Spleen (tissue), 7 donors: ENCODE measurements around the gene APOBEC4.

Source experiments
- POLR2A ChIP-seq, 3 donors: fragments of 450-650 bp; IDR thresholded peaks; one replicate each; pipeline ENCODE4 v1.5.1; 2017; ENCODE audit warnings: antibody characterized with exemption in 3 of 3, mild to moderate bottlenecking in 1 of 3
- POLR2AphosphoS5 ChIP-seq, 3 donors: sonication (generic); formaldehyde crosslinking; IDR thresholded peaks; one replicate each; pipeline ENCODE4 v1.5.1; 2017; ENCODE audit warnings: antibody characterized with exemption in 3 of 3
- TF ChIP-seq, protein P1 (sequence below), 11 experiments: fragments of 200-600 bp in 7 of 11; fragments of 450-650 bp in 4 of 11; sonication (generic) in 4 of 11; IDR thresholded peaks in 8 of 11; conservative IDR thresholded peaks in 3 of 11; 1 replicate in 7 of 11; 2 replicates in 4 of 11; pipeline versions ENCODE4 v1.4.0 to v1.8.0; 2016 to 2021; ENCODE audit warnings: antibody characterized with exemption in 11 of 11, inconsistent platforms in 4 of 11, mild to moderate bottlenecking in 1 of 11
- donor health status: DM: no; HTN: no; CAD: no; lungs with moderate emphysema.
- donor health status: DM: no; HTN: no; CAD: no.
- donor health status: DM: no; HTN: no; CAD: no.

GRCh38 chr1:183675883-183676585 is 22.9 kb upstream of the APOBEC4 start:
- TF ChIP-seq, protein P1, sequence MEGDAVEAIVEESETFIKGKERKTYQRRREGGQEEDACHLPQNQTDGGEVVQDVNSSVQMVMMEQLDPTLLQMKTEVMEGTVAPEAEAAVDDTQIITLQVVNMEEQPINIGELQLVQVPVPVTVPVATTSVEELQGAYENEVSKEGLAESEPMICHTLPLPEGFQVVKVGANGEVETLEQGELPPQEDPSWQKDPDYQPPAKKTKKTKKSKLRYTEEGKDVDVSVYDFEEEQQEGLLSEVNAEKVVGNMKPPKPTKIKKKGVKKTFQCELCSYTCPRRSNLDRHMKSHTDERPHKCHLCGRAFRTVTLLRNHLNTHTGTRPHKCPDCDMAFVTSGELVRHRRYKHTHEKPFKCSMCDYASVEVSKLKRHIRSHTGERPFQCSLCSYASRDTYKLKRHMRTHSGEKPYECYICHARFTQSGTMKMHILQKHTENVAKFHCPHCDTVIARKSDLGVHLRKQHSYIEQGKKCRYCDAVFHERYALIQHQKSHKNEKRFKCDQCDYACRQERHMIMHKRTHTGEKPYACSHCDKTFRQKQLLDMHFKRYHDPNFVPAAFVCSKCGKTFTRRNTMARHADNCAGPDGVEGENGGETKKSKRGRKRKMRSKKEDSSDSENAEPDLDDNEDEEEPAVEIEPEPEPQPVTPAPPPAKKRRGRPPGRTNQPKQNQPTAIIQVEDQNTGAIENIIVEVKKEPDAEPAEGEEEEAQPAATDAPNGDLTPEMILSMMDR (IDR thresholded peaks at IDR 0.05 in 8 of 11, conservative IDR thresholded peaks at IDR 0.05 in 3 of 11) = no peak
- TF ChIP-seq POLR2AphosphoS5 (IDR thresholded peaks at IDR 0.05) = no peak
- no peak for TF ChIP-seq POLR2A (IDR thresholded peaks at IDR 0.05)
